DMS79 treated with DMSO at 0.1 percent for 48 hours (cell line): ENCODE results near the gene MKX.

Source experiments
- DNase-seq: peaks from one replicate; lab custom pipeline; 2025; lab: John Stamatoyannopoulos, UW

The MKX gene

GRCh38 chr10:27646604-27647175, 98.9 kb downstream of the MKX start:
- no peak for DNase-seq

- DNase-seq: no peak
These were observed 99.4 kb downstream of the MKX start for GRCh38 chr10:27646194-27646593.

- DNase-seq: no peak
These were observed 101.2 kb downstream of the MKX start for GRCh38 chr10:27644307-27644939.

GRCh38 chr10:27643301-27643700, 102.3 kb downstream of the MKX start:
- no peak for DNase-seq

GRCh38 chr10:27642023-27642589, 103.5 kb downstream of the MKX start:
- no peak for DNase-seq

GRCh38 chr10:27638071-27638750, 107.4 kb downstream of the MKX start:
- DNase-seq: no peak

GRCh38 chr10:27637601-27638000, 108.0 kb downstream of the MKX start:
- DNase-seq: no peak

- DNase-seq: no peak
These were observed 108.8 kb downstream of the MKX start for GRCh38 chr10:27636816-27637215.

GRCh38 chr10:27635699-27636270, 109.8 kb downstream of the MKX start:
- DNase-seq: no peak

- no peak for DNase-seq
These were observed 110.3 kb downstream of the MKX start for GRCh38 chr10:27635290-27635689.

GRCh38 chr10:27628621-27629020, 117.0 kb downstream of the MKX start:
- no peak for DNase-seq

GRCh38 chr10:27626890-27627289, 118.7 kb downstream of the MKX start:
- no peak for DNase-seq

- DNase-seq: no peak
These were observed 120.0 kb downstream of the MKX start for GRCh38 chr10:27625452-27626211.

GRCh38 chr10:27624941-27625340, 120.7 kb downstream of the MKX start:
- no peak for DNase-seq
